ENCODE data around the gene AUTS2. TPM values are rescaled to one million over a fixed set of nuclear protein-coding genes. Genes with fewer than 3 reads are reported as not detected.

Gene AUTS2
- total and polyA plus RNA-seq, 10 of the 15 experiments (the other 5 are each of a cell fraction or from before 2014, with no cell fraction given), result 6.4 to 55.6 (median 21.6) TPM

DNA sequence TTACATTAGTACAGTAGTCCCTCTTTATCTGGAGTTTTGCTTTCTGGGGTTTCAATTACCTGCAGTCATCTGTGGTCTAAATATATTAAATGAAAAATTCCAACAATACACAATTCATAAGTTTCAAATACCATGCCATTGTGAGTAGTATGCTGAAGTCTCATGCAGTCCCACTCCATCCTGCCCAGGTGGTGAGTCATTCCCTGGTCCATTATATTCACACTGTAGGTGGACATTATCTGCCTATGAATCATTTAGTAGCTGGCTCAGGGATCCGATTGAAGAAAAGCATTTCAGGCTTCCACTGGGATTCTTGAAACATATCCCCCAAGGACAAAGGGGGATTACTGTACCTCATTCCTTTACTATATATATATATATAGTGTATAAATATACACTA lies 1235.5 kb downstream of the AUTS2 start:
- CTCF ChIA-PET, result no interaction called here
- RAD21 ChIA-PET (ENCODE audit: unreplicated experiment), result no interaction called here
- FAIRE-seq, result no peak
- Histone ChIP-seq H3K9me3 (replicated peaks; ENCODE audit: control insufficient read depth, insufficient read depth, low read length) (no peaks in the 10 kb centered on the region; the same call in 2 of the 3 replicates), H3K4me1 (ENCODE audit: control insufficient read depth, insufficient read depth, low read length) (peaks cover 5% of the 10 kb centered on the region), H3K36me3 (ENCODE audit: control insufficient read depth in 2 of 2, insufficient read depth in 2 of 2, low read length in 1 of 2) (no peaks in the 10 kb centered on the region), H4K20me1 (ENCODE audit: control insufficient read depth, insufficient read depth) (no peaks in the 10 kb centered on the region), H2AFZ (ENCODE audit: control insufficient read depth, low read depth, low read length) (no peak overlapping the region), H3K4me2 (ENCODE audit: control insufficient read depth, insufficient read depth) (no peak overlapping the region), H3K27me3 (replicated peaks in 1 of 2; ENCODE audit: control insufficient read depth in 2 of 2, insufficient read depth in 2 of 2, low read length in 1 of 2) (no peaks in the 10 kb centered on the region), H3K27ac (ENCODE audit: control insufficient read depth, insufficient read depth) (no peak overlapping the region), H3K79me2 (ENCODE audit: control insufficient read depth, insufficient read depth, low read length) (no peaks in the 10 kb centered on the region), H3K9ac (ENCODE audit: control insufficient read depth, insufficient read depth, low read length) (no peak overlapping the region), H3K4me3 (no peak overlapping the region)
- POLR2A ChIA-PET, result no interaction called here
- BruUV-seq (replicated peaks), result no TSS peak
- SMC1A ChIA-PET (ENCODE audit: uncharacterized antibody, unreplicated experiment), result no interaction called here
- no peak for DNase-seq (ENCODE audit: low read depth, low spot score)
- in situ Hi-C loops (cut with MboI) (no loop called here), intact Hi-C loops (cut with micrococcal nuclease; ENCODE audit: unreplicated experiment) (no loop called here)
- TF ChIP-seq HDAC6 (IDR thresholded peaks at IDR 0.05; ENCODE audit: unreplicated experiment) (no peak), NFIC (IDR thresholded peaks at IDR 0.05; ENCODE audit: low read depth, low read length) (no peak), NRF1 (conservative IDR thresholded peaks at IDR 0.05; ENCODE audit: low read depth, low read length) (no peak), RAD51 (IDR thresholded peaks at IDR 0.05) (no peak), ZNF207 (IDR thresholded peaks at IDR 0.05; ENCODE audit: borderline replicate concordance) (no peak), KAT2A (conservative IDR thresholded peaks at IDR 0.05; ENCODE audit: control insufficient read depth, low read depth, low read length) (no peak), IRF4 (IDR thresholded peaks at IDR 0.05; ENCODE audit: low read depth, low read length) (no peak), RCOR1 (conservative IDR thresholded peaks at IDR 0.05; ENCODE audit: low read depth, low read length) (no peak)
- TF ChIP-seq, protein P1, sequence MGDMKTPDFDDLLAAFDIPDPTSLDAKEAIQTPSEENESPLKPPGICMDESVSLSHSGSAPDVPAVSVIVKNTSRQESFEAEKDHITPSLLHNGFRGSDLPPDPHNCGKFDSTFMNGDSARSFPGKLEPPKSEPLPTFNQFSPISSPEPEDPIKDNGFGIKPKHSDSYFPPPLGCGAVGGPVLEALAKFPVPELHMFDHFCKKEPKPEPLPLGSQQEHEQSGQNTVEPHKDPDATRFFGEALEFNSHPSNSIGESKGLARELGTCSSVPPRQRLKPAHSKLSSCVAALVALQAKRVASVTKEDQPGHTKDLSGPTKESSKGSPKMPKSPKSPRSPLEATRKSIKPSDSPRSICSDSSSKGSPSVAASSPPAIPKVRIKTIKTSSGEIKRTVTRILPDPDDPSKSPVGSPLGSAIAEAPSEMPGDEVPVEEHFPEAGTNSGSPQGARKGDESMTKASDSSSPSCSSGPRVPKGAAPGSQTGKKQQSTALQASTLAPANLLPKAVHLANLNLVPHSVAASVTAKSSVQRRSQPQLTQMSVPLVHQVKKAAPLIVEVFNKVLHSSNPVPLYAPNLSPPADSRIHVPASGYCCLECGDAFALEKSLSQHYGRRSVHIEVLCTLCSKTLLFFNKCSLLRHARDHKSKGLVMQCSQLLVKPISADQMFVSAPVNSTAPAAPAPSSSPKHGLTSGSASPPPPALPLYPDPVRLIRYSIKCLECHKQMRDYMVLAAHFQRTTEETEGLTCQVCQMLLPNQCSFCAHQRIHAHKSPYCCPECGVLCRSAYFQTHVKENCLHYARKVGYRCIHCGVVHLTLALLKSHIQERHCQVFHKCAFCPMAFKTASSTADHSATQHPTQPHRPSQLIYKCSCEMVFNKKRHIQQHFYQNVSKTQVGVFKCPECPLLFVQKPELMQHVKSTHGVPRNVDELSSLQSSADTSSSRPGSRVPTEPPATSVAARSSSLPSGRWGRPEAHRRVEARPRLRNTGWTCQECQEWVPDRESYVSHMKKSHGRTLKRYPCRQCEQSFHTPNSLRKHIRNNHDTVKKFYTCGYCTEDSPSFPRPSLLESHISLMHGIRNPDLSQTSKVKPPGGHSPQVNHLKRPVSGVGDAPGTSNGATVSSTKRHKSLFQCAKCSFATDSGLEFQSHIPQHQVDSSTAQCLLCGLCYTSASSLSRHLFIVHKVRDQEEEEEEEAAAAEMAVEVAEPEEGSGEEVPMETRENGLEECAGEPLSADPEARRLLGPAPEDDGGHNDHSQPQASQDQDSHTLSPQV (IDR thresholded peaks at IDR 0.05), result no peak
- TF ChIP-seq, protein P2, sequence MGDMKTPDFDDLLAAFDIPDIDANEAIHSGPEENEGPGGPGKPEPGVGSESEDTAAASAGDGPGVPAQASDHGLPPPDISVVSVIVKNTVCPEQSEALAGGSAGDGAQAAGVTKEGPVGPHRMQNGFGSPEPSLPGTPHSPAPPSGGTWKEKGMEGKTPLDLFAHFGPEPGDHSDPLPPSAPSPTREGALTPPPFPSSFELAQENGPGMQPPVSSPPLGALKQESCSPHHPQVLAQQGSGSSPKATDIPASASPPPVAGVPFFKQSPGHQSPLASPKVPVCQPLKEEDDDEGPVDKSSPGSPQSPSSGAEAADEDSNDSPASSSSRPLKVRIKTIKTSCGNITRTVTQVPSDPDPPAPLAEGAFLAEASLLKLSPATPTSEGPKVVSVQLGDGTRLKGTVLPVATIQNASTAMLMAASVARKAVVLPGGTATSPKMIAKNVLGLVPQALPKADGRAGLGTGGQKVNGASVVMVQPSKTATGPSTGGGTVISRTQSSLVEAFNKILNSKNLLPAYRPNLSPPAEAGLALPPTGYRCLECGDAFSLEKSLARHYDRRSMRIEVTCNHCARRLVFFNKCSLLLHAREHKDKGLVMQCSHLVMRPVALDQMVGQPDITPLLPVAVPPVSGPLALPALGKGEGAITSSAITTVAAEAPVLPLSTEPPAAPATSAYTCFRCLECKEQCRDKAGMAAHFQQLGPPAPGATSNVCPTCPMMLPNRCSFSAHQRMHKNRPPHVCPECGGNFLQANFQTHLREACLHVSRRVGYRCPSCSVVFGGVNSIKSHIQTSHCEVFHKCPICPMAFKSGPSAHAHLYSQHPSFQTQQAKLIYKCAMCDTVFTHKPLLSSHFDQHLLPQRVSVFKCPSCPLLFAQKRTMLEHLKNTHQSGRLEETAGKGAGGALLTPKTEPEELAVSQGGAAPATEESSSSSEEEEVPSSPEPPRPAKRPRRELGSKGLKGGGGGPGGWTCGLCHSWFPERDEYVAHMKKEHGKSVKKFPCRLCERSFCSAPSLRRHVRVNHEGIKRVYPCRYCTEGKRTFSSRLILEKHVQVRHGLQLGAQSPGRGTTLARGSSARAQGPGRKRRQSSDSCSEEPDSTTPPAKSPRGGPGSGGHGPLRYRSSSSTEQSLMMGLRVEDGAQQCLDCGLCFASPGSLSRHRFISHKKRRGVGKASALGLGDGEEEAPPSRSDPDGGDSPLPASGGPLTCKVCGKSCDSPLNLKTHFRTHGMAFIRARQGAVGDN (IDR thresholded peaks at IDR 0.05), result no peak
- ATAC-seq, result no peak
- WGBS (ENCODE audit: insufficient coverage, insufficient replicate concordance, low lambda C conversion rate, missing lambda C conversion rate), result 92% methylated on average over 1 of the region's 1 CpG

All from GM12878 (cell line).